Endometrial microvascular endothelial cells (primary cell): ENCODE measurements around the gene DYNLT2. TPM values are rescaled to one million over a fixed set of nuclear protein-coding genes. Genes with fewer than 3 reads are reported as not detected.

Experiments used
- in situ Hi-C: cut with HindIII; loops from 2 replicates; pipeline ENCODE4 v1.10.0; 2017; ENCODE audit warnings: low sequenced_read_pairs, low pct_unique_long_range_greater_than_20kb; ENCODE audit errors: inconsistent ontology term
- total RNA-seq: library from RNA; depleted of rRNA; stranded (reverse); fragments of >200 nt; gene quantifications from one replicate; pipeline ENCODE4 v1.2.3, GENCODE V29; 2015; ENCODE audit errors: inconsistent ontology term

DYNLT2 gene, protein sequence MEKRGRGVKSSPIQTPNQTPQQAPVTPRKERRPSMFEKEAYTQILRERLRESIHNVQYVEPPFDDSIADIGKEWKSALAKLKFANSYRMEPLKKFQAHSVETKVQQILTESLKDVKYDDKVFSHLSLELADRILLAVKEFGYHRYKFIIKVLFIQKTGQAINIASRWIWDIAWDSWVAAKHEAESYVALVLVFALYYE
- total RNA-seq = 2.3 TPM

DNA sequence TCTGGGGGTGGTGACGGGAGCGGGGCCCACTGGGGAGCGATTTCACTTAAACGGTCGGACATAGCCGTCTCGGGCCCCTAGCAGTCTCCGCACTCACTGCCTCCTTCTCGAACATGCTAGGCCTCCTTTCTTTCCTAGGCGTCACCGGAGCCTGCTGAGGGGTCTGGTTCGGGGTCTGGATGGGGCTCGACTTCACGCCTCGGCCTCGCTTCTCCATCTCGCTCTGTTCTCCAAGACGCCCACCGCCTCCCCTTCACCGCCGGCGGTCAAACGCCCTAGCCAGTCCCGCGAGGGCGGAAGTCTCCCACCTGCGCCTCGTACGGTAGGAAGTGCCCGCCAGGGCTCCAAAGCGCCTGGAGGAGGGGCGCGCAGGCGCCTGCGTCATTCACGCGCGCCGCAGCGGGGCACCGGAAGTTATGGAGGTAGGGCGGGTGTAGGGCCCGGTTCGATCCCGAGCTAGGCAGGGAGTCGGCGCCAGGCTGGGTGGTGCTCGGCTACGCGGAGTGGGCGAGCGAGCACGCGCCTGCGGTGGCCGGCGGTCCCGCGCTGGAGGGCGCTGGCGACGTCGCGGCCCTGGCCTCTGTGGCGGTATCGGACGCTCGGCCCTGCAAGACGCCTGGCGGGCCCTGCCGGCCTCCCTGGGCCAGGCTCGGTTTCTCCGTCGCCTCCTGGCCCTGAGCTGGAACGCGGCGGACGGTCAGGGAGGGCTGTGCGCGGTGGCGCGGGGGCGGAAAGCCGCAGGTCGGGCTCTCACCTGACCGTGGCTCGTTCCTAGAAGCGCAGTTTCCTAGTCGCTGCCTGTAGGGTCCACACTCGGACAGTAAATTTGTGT, at the start of gene DYNLT2, which contains the start of gene ERMARD:
DYNLT2 (minus strand) TSS at position 331 of the 832 bp plus-strand sequence; CDS start at position 217, 114 bp downstream.
ERMARD (plus strand) TSS at position 381 of the 832 bp plus-strand sequence; CDS start at position 417, 36 bp downstream.
- in situ Hi-C loops = no loop called here

DNA sequence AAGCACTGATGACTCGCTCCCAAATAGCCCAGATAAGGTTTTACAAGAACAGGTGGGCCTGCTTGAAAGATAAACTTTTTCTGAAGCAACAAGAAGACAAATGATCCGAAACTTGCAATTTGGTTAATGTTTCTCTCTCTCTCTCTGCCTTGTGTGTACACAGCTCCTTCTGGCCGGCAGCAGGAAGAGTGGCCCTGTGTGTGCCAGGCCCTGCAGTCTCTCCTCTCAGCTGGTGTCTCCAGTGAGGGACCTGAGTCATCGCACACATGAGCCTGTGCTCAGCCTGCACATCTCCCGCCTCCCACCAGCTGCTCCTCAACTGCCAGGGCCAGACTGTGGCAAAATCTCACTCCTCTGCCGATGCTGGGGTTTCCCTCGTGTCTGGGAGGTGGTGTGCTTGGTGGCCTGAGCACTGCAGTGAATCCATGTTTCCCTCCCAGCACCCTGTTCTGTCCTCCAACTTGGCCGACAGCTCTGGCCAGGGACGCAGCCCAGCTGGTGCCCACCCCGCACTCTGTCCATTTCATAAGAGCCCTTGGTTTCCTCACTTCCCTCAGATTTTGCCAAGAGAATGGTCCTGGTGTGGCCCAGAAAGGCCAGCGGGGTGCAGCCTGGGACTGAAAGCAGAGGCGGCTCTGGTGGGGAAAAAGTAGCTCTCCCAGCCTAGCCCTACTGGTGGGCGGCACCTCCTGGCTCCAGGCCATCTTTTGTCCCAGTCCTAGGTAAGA, 49.5 kb upstream of the DYNLT2 start:
- in situ Hi-C loops = no loop called here

DNA sequence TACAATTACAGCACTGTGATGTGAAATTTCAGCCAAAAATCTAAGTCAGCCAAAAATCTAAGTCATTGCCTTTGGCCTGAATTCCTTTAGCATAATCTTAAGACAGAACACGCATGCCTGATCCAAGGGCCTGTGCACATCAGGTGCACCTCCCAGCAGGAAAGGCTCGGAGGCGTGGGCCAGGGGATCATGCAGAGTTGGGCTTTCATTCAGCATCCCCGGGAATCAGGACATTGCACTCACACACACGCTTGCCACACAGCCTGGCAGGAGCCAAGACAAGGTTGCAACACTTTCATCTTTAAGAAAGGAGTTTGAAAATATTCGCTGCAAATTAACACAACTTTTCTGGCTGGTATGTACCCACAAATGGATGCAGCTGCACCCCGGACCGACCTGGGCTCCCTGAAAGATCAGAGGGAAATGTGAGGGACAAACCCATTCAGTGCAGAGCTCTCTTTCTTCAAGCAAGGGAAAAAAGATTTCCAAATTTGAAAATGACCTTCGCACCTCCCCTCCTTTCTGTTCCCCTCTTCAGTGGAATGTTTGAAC, 48.8 kb upstream of the DYNLT2 start:
- in situ Hi-C loops = no loop called here

DNA sequence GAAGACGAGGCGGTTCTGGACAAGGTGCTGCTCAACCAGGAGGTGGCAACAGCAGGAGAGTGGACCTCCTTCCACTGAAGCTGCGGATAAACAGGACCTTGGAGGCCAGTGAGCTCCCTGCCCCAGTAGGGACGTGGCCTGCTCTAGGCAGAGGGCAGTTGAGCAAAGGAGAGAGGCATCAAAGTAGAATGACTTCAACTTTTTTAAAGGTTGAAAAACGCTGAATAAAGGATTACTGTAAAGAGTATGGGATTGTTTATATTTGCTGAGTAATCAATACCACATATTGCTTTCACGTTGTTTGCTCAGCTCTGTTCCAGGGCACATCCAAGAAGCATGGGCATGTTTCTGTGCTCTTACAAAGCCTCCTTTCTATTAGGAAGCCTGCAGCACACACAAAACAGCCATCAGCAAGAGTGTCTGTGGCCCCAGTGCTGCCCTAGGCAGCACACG, 48.1 kb upstream of the DYNLT2 start:
- in situ Hi-C loops = no loop called here

DNA sequence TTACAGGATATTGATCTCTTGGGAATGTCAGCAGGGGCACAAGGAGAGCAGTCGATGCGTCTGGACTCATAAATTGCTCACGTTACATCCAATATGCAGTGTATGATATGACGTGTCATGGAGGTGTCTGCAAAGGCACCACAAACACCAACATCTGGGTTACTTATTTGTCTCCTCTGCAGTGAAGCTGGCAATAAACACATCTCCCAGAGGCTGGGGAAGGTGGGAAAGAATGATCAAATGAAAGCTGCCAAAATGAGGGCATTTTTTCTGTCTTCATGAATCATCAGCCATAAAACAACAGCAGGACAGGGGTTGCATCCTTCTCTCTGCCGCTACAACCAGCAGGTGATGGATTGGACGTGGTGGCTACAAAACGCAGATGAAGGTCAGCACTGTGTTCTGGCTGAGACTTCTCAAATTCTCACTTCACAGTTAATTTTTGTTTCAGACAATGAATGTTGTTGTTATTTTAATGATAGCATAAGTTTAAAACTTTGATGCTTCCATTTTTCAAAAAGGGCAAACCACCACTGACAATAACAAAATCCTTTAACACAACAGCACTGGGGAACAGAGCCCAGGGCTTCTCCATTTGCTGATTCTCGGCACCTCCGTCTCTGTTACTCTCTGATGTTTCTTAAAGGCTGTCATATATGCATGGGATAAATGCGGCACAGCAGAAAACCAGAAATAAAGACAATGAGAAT, 47.5 kb upstream of the DYNLT2 start:
- in situ Hi-C loops = no loop called here

DNA sequence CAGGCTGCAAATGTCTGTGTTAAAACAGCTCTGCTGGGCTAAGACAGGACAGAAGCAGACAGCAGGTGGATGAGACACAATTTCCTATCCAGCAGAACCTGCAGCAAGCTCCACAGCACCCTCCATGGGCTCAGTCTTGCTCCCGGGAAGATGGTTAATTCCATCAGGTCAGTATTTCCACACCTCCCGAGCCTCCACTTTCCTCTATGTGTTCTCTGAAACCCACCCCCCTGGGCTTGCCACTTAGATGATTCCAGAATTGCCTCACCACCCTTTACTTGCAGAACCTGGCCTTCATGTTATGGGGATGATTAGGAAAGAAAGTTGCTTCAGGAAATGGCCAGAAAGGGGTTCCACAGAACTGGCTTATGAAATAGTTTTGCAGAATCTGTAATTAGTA, 43.8 kb upstream of the DYNLT2 start:
- in situ Hi-C loops = no loop called here

DNA sequence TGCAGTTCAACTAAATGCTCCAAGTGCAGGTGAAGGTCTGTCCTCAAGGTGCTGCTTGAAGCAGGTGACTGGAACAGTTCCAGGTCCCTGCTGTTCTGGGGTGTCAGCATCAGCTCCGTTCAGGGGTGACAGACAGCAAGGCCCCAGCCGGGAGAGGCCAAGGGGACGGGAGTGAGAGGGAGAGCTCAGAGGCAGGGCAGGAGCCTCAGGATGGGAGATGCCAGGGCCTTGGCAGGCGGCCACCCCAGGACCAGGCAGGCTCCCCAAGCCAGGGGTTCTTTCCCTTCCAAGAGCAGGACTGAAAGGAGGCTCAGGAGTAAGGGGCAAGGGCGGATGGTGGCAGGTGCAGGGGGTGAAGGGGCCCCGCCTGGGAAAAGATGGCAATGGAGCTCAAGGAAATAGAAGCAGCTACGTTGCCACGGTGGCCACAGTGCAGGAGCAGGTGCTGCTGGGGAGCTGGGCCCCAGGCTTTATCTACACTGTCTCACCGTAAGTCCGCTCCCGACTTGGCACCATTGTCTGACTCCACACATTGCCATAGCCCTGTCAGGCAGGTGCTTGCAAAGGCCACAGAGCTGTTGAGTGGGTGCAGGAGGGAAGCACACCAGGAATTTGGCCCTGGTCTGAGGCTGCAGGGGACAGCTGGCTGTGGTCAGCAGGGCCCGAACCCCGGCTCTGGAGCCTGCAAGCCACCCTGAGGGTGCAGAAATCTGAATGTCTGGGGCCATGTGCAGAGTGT, 43.1 kb upstream of the DYNLT2 start:
- in situ Hi-C loops = no loop called here

DNA sequence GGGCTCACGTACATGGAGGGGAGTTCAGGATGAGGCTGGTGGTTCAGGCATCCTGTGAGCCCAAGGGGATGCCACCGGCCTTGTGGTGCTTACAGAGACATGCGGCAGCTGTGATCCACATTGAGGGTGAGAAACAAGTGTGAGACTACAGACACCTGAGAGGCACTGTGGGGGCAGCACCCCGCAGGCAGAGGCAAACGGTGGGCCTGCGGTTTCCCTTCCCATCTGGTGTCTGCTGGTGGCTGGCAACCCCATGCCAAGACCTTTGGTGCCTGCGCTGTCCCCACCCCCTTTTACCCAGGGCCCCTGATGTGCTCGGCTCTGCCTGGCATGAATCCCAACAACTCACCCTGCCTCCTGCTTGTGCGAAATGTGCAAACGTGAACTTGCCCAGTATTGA, 42.0 kb upstream of the DYNLT2 start:
- in situ Hi-C loops = no loop called here

DNA sequence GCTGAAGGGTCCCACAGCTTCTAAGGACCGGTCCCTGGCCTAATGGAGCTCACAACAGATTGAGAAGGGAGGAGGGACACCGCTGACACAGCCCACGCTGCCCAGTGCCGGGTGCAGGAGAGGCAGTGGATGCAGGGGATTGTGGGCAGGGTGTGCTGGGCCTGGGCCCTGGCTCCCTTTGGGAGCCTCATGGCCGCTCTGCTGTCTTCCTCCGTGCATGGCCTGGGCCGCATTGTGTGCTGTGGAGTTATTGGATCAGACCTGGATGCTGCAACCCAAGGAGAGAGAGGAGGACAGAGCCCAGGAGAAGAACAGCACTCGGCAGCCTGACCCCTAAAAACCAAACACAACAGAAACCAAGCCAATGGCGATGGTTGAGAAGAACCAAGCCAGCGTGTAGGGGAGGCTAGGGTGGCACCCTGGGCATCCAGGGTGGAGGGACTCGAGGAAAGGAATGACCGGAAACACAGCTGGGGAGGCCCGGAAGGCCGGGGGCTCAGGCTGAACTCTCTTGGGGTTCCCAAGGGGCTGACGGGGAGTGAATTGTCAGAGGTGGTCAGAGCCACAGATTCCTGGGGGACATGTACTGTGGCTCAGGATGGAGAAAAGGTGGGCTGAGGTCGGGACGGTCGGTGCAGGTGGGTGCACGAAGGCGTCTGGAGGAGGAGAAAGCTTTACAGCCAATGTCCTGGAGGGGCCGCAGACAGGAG, 41.1 kb upstream of the DYNLT2 start:
- in situ Hi-C loops = no loop called here

DNA sequence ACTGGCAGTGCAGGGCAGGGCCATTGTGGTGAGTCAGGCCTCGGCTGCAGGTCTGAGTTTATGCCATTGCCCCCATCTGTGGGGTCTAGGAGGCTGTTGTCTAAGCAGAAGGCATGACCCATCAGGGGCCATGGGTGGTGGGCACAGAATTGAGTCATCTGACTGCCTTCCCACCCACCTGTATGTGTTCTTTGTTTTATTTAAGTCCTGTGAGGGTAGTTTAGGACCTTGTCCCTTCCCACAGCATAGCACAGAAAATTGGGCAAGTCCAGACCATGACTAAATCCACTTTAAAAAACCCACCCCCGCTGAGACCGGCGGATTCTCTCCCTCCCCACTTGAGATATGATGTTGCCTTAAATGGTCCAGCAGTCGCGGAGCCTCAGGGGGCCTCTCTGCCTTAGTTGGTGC, 40.4 kb upstream of the DYNLT2 start:
- in situ Hi-C loops = no loop called here

DNA sequence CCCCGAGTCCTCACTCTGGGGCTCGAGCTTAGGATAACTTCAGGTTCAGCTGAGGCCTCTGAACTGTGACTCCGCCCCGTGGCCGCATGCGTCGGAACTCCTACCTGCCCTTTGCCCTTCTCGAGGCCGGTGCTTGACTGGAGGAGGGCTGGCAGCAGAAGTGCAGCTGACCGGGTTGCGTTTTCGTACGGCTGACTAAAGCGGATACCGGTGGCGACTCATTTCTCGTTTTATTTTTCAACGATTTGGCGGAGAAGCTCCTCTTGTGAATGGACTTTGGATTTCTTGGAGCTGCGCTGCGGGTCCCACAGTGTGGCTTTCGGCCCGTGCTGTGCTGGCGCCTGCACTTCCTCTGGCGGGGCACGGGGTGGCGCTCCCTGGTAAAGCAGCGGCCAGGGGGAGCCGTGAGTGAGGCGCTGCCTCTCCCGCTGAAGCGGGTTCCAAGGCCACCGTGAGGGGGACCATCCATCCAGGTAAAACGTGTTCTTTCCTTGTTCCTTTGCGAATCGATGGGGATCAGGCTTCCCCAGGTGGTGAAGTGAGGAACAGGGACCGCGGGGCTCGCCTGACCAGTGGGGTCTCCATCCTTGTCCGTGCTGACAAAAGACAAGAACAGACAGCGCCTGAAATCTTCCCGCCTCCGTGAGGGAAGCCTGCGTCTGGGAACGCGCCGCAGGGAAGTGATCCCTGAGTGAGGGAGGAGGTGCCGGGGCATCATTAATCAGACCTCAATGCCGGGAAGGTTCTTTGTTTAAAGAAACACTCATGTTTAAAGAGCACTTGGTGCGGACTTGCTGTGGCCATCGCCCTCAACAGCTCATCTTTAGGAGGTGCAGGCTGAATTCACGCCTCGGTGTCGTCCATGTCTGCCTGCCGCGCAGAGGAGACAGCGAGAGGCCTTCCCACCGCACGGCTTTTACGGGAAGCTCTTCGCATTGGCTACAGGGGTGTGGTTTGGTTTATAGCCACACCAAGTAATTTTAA, 38.9 kb upstream of the DYNLT2 start:
- in situ Hi-C loops = no loop called here

DNA sequence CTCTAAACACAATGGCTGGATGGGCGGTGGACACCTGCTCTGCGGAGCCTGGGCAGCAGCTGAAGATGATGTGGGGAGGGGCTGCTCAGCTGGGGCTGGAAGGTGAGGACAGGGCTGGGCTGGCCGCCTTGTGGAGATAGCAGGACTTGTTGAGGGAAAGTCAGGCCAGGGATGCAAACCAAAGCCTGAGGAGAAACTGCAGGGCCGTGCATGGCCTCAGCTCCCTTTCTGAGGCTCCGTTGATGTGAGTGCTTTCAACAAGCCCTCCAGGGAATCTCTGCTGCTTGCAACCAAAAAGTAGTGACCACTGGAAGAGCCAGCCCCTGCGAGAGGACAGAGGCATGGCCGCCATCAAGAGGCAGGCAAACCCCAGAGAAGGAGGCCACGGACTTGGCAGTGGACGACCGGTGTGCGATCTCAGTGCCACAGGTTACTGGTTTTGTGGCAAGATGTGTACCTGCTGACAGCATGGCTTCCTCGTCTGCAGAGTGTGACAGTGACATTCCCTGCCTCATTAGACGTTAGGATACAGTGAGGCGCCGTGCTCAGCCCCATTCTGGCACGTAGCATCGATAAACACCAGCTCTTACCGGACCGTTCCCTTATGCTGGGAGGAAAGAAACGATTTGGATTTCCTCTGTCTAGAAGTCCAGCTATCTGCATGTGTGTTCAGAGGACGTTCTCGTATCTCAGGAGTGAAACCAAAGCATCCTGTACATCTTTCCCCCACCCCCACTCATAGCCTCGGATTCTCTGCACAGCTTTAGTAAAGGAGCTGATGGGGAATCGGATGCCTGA, 38.0 kb upstream of the DYNLT2 start:
- in situ Hi-C loops = no loop called here

DNA sequence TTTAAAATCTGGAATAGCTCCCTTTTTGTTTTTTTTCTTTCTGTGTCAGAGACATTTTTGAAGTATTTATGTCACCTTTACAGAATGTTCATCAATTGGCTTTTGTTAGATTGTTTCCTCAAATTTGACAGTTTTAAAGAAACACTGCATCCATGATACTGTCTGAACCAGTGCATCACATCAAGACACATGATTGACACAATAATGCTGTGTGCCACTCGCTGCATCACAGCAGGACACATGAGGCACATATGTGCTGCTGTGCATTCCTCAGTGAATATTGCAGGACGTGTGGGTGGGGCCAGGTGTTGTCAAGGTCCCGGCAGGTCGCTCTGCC, 37.4 kb upstream of the DYNLT2 start:
- in situ Hi-C loops = no loop called here

DNA sequence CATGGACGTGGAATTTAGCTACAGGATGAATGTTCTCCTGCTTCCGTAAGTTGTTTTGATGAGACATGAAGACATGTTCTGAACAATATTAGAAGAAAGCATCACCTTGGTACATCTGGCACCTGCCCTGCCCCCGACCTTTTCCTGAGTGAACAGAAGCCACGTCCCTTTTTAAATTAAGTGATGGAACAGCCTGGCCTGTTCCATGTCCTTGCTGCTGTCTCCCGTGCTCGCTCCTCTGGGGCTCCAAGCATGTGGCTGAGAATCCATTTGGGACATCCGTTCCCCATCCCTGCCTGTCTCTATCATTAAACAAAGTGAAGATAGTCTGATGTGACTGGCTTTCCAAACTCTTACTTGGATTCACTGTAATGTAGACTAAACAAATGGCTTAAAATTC, 36.4 kb upstream of the DYNLT2 start:
- in situ Hi-C loops = no loop called here

DNA sequence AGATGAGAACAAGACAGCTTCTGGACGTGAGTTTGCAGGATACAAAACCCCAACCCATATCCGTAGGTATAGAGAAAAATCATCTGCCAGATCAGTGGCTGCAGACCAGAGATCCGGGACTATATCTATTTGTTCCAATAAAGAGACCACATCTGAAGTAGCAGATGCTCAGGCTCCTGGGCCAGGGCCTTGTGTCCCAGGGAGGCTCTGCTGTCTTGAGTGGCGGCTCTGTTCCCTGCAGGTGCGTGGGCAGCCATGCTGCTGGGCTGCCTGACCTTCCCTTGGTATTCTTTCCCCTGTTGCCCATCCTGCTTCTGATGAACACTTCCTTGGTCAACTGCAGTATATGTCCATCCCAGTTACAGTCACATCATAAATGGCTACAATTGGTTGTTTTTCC, 35.0 kb upstream of the DYNLT2 start:
- in situ Hi-C loops = no loop called here

DNA sequence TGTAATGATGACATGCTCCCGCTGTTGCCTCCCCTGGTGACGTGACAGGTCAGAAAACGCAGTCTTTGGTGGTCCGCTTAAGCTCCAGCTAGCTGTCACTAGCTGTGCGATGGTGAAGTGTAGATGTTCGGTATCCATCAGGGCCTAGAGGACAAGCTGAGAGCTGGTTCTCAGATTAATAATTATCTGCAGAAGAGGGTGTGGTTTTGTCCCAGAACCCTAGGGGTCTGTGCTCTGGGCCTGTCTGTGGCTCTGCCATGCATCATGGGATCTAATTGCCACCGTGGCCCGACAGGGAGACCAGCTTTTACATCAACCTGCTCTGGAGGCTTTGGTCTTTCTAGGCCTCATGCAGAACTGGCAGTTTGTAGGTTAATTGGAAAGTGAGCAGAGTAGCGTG, 34.2 kb upstream of the DYNLT2 start:
- in situ Hi-C loops = no loop called here
